Activated CD4-positive, alpha-beta T cell treated with anti-CD3 and anti-CD28 coated beads, Interleukin-2, amount 10 ng/mL, durations not matched to agents 7 days and 5 days (primary cell): ENCODE results near the gene MAGI2. TPM values are rescaled to one million over a fixed set of nuclear protein-coding genes. Genes with fewer than 3 reads are reported as not detected.
"Not testable (repeated sequence)": the region's sequence is repeated elsewhere in the genome, so short reads cannot be mapped to it uniquely, and the experiment has no call there.

ENCODE experiments used
- CTCF ChIA-PET: fragments of 350-600 bp; sonication (Branson Sonifier 250); formaldehyde crosslinking; loops from one replicate; lab custom pipeline; 2021; ENCODE audit warnings: antibody characterized with exemption; lab: Charles Lee
- POLR2A ChIA-PET: fragments of 350-600 bp; sonication (Branson Sonifier 250); formaldehyde crosslinking; loops from one replicate; lab custom pipeline; 2021; ENCODE audit warnings: antibody characterized with exemption; lab: Charles Lee
- DNase-seq: peaks from one replicate; pipeline ENCODE4 v3.0.0-alpha.2; 2020
- H3K27ac Mint-ChIP-seq: one replicate; pipeline ENCODE4 v1.8.0; 2021; ENCODE audit warnings: mild to moderate bottlenecking, moderate library complexity, mixed read lengths
- H3K27me3 Mint-ChIP-seq: one replicate; pipeline ENCODE4 v1.8.0; 2021; ENCODE audit warnings: mixed read lengths
- H3K36me3 Mint-ChIP-seq: one replicate; pipeline ENCODE4 v1.8.0; 2021; ENCODE audit warnings: low read depth, mixed read lengths
- H3K4me1 Mint-ChIP-seq: one replicate; pipeline ENCODE4 v1.8.0; 2021; ENCODE audit warnings: mixed read lengths
- H3K4me3 Mint-ChIP-seq: one replicate; pipeline ENCODE4 v1.8.0; 2021; ENCODE audit warnings: mild to moderate bottlenecking, moderate library complexity, mixed read lengths
- H3K9me3 Mint-ChIP-seq: one replicate; pipeline ENCODE4 v1.8.0; 2021; ENCODE audit warnings: mixed read lengths
- total RNA-seq, 2 experiments: library from RNA; stranded (reverse); gene quantifications; one replicate each; pipeline ENCODE4 v1.2.3, GENCODE V29; 2021

Gene MAGI2
- total RNA-seq, 2 experiments from 2014 or later, result 0.05 to 0.10 TPM

- no peak overlapping the region for H3K27ac Mint-ChIP-seq
- no peaks in the 10 kb centered on the region for H3K9me3 Mint-ChIP-seq
- POLR2A ChIA-PET, result no interaction called here
- no peaks in the 10 kb centered on the region for H3K4me1 Mint-ChIP-seq
- CTCF ChIA-PET, result no interaction called here
- no peak for DNase-seq
- no peaks in the 10 kb centered on the region for H3K36me3 Mint-ChIP-seq
- no peak overlapping the region for H3K4me3 Mint-ChIP-seq
- no peaks in the 10 kb centered on the region for H3K27me3 Mint-ChIP-seq
Observed at GRCh38 chr7:79124331-79124730, 329.1 kb downstream of the MAGI2 start.

GRCh38 chr7:79118143-79118542 lies 335.3 kb downstream of the MAGI2 start:
- Mint-ChIP-seq H3K4me1 (no peaks in the 10 kb centered on the region), H3K4me3 (no peak overlapping the region), H3K36me3 (no peaks in the 10 kb centered on the region), H3K27me3 (no peaks in the 10 kb centered on the region), H3K9me3 (no peaks in the 10 kb centered on the region), H3K27ac (no peak overlapping the region)
- POLR2A ChIA-PET, result no interaction called here
- DNase-seq, result no peak
- CTCF ChIA-PET, result no interaction called here

- Mint-ChIP-seq H3K27me3 (no peaks in the 10 kb centered on the region), H3K27ac (no peak overlapping the region), H3K36me3 (no peaks in the 10 kb centered on the region), H3K4me3 (no peak overlapping the region), H3K9me3 (no peaks in the 10 kb centered on the region), H3K4me1 (no peaks in the 10 kb centered on the region)
- CTCF ChIA-PET, result no interaction called here
- POLR2A ChIA-PET, result no interaction called here
- no peak for DNase-seq
Observed at GRCh38 chr7:79096361-79096805, 357.1 kb downstream of the MAGI2 start.

- DNase-seq, result no peak
- H3K4me1 Mint-ChIP-seq, result no peaks in the 10 kb centered on the region
- ChIA-PET CTCF (no interaction called here), POLR2A (no interaction called here)
- H3K36me3 Mint-ChIP-seq, result no peaks in the 10 kb centered on the region
- H3K9me3 Mint-ChIP-seq, result no peaks in the 10 kb centered on the region
- no peak overlapping the region for H3K27ac Mint-ChIP-seq
- no peak overlapping the region for H3K4me3 Mint-ChIP-seq
- no peaks in the 10 kb centered on the region for H3K27me3 Mint-ChIP-seq
Observed at GRCh38 chr7:79093421-79093820, 360.0 kb downstream of the MAGI2 start.

GRCh38 chr7:79091661-79092060 lies 361.8 kb downstream of the MAGI2 start:
- H3K4me3 Mint-ChIP-seq, result no peak overlapping the region
- no peaks in the 10 kb centered on the region for H3K4me1 Mint-ChIP-seq
- DNase-seq, result no peak
- ChIA-PET CTCF (no interaction called here), POLR2A (no interaction called here)
- H3K9me3 Mint-ChIP-seq, result no peaks in the 10 kb centered on the region
- H3K36me3 Mint-ChIP-seq, result no peaks in the 10 kb centered on the region
- no peak overlapping the region for H3K27ac Mint-ChIP-seq
- H3K27me3 Mint-ChIP-seq, result no peaks in the 10 kb centered on the region

GRCh38 chr7:79091011-79091410 lies 362.5 kb downstream of the MAGI2 start:
- Mint-ChIP-seq H3K4me1 (no peaks in the 10 kb centered on the region), H3K36me3 (no peaks in the 10 kb centered on the region), H3K27ac (no peak overlapping the region), H3K27me3 (no peaks in the 10 kb centered on the region), H3K9me3 (no peaks in the 10 kb centered on the region), H3K4me3 (no peak overlapping the region)
- DNase-seq, result no peak
- POLR2A ChIA-PET, result no interaction called here
- CTCF ChIA-PET, result no interaction called here

GRCh38 chr7:79090543-79090942 lies 362.9 kb downstream of the MAGI2 start:
- Mint-ChIP-seq H3K4me1 (no peaks in the 10 kb centered on the region), H3K9me3 (no peaks in the 10 kb centered on the region), H3K4me3 (no peak overlapping the region), H3K27ac (no peak overlapping the region), H3K27me3 (no peaks in the 10 kb centered on the region), H3K36me3 (no peaks in the 10 kb centered on the region)
- ChIA-PET CTCF (no interaction called here), POLR2A (no interaction called here)
- no peak for DNase-seq

GRCh38 chr7:79084423-79084822 lies 369.0 kb downstream of the MAGI2 start:
- ChIA-PET POLR2A (no interaction called here), CTCF (no interaction called here)
- Mint-ChIP-seq H3K9me3 (no peaks in the 10 kb centered on the region), H3K4me3 (no peak overlapping the region), H3K27me3 (no peaks in the 10 kb centered on the region), H3K4me1 (no peaks in the 10 kb centered on the region), H3K36me3 (no peaks in the 10 kb centered on the region), H3K27ac (no peak overlapping the region)
- no peak for DNase-seq

- ChIA-PET POLR2A (no interaction called here), CTCF (no interaction called here)
- Mint-ChIP-seq H3K4me1 (no peaks in the 10 kb centered on the region), H3K9me3 (peaks cover 3% of the 10 kb centered on the region), H3K27me3 (no peaks in the 10 kb centered on the region), H3K27ac (no peak overlapping the region), H3K36me3 (no peaks in the 10 kb centered on the region), H3K4me3 (no peak overlapping the region)
- DNase-seq, result no peak
Observed at GRCh38 chr7:79079919-79080554, 373.4 kb downstream of the MAGI2 start.

GRCh38 chr7:79078273-79078672 lies 375.2 kb downstream of the MAGI2 start:
- Mint-ChIP-seq H3K4me1 (no peaks in the 10 kb centered on the region), H3K27ac (no peak overlapping the region), H3K9me3 (peaks cover 3% of the 10 kb centered on the region), H3K4me3 (no peak overlapping the region), H3K27me3 (no peaks in the 10 kb centered on the region), H3K36me3 (no peaks in the 10 kb centered on the region)
- no peak for DNase-seq
- POLR2A ChIA-PET, result no interaction called here
- CTCF ChIA-PET, result no interaction called here

GRCh38 chr7:79071187-79071586 lies 382.3 kb downstream of the MAGI2 start:
- H3K27ac Mint-ChIP-seq, POLR2A ChIA-PET, H3K9me3 Mint-ChIP-seq, H3K4me3 Mint-ChIP-seq, H3K4me1 Mint-ChIP-seq, H3K27me3 Mint-ChIP-seq, CTCF ChIA-PET, DNase-seq, H3K36me3 Mint-ChIP-seq: not testable (repeated sequence)

GRCh38 chr7:79064187-79064823 lies 389.2 kb downstream of the MAGI2 start:
- H3K4me1 Mint-ChIP-seq, result no peaks in the 10 kb centered on the region
- H3K4me3 Mint-ChIP-seq, result no peak overlapping the region
- H3K27me3 Mint-ChIP-seq, result no peaks in the 10 kb centered on the region
- no peak for DNase-seq
- H3K27ac Mint-ChIP-seq, result no peak overlapping the region
- no peaks in the 10 kb centered on the region for H3K9me3 Mint-ChIP-seq
- CTCF ChIA-PET, result no interaction called here
- no peaks in the 10 kb centered on the region for H3K36me3 Mint-ChIP-seq
- POLR2A ChIA-PET, result no interaction called here

GRCh38 chr7:79063019-79063698 lies 390.3 kb downstream of the MAGI2 start:
- H3K27me3 Mint-ChIP-seq, result no peaks in the 10 kb centered on the region
- POLR2A ChIA-PET, result no interaction called here
- no peaks in the 10 kb centered on the region for H3K36me3 Mint-ChIP-seq
- H3K27ac Mint-ChIP-seq, result no peak overlapping the region
- H3K9me3 Mint-ChIP-seq, result no peaks in the 10 kb centered on the region
- no peak for DNase-seq
- CTCF ChIA-PET, result no interaction called here
- no peak overlapping the region for H3K4me3 Mint-ChIP-seq
- H3K4me1 Mint-ChIP-seq, result no peaks in the 10 kb centered on the region
